Urinary bladder (tissue), 4 donors: ENCODE measurements around the gene ANKRD36B. TPM values are rescaled to one million over a fixed set of nuclear protein-coding genes. Genes with fewer than 3 reads are reported as not detected.
"Not testable (repeated sequence)": the region's sequence is repeated elsewhere in the genome, so short reads cannot be mapped to it uniquely, and the experiment has no call there.

ENCODE experiments used
- DNase-seq: peaks from one replicate; pipeline ENCODE4 v3.0.0-alpha.2; 2015; ENCODE audit errors: extremely low spot score
- H3K27ac ChIP-seq: one replicate; pipeline ENCODE4 v1.5.1; 2013; ENCODE audit warnings: low read depth, mild to moderate bottlenecking, moderate library complexity
- H3K36me3 ChIP-seq: one replicate; pipeline ENCODE4 v1.6.1; 2013; ENCODE audit warnings: mild to moderate bottlenecking, moderate library complexity; ENCODE audit not compliant: insufficient read depth
- H3K4me1 ChIP-seq: one replicate; pipeline ENCODE4 v1.6.1; 2013; ENCODE audit warnings: mild to moderate bottlenecking, moderate library complexity; ENCODE audit not compliant: insufficient read depth
- H3K4me3 ChIP-seq: one replicate; pipeline ENCODE4 v1.5.1; 2013; ENCODE audit warnings: low read depth, low read length
- WGBS: extraction: QIAGEN DNeasy Blood & Tissue Kit; methylation state at CpG from one replicate; pipeline ENCODE4 v1.1.7; 2013; 5-methylcytosine and 5-hydroxymethylcytosine counted together
- polyA plus RNA-seq: library from polyadenylated mRNA; stranded (reverse); fragments of 200-250 nt; gene quantifications from one replicate; pipeline ENCODE4 v1.2.3, GENCODE V29; 2013
- total RNA-seq: library from RNA; depleted of rRNA; stranded (reverse); fragments of >200 nt; gene quantifications from one replicate; pipeline ENCODE4 v1.2.3, GENCODE V29; 2014
- donor health status: healthy with polysubstance abuse.
- donor health status: healthy.

The ANKRD36B gene
- total and polyA plus RNA-seq, 2 donors, result 3.4 to 201 TPM

- not testable (repeated sequence) for H3K36me3 ChIP-seq, H3K4me3 ChIP-seq, H3K4me1 ChIP-seq, H3K27ac ChIP-seq, DNase-seq
- 98% methylated on average over 4 of the region's 4 CpGs for WGBS
Observed at GRCh38 chr2:97596180-97596579, 6.5 kb upstream of the ANKRD36B start.

- not testable (repeated sequence) for H3K27ac ChIP-seq, H3K4me1 ChIP-seq, DNase-seq, H3K4me3 ChIP-seq, H3K36me3 ChIP-seq
- WGBS, result 89% methylated on average over 3 of the region's 3 CpGs
Observed at GRCh38 chr2:97593520-97593919, 3.8 kb upstream of the ANKRD36B start.

- Histone ChIP-seq H3K4me3 (peak overlapping the region; percentile 26), H3K27ac (peak overlapping the region; percentile 62)
- WGBS, result 2% methylated on average over 33 of the region's 33 CpGs
- H3K4me1 ChIP-seq, H3K36me3 ChIP-seq: not testable (repeated sequence)
- peak; percentile 86 for DNase-seq
Observed at GRCh38 chr2:97590515-97591394, 1.1 kb upstream of the ANKRD36B start.

- H3K4me3 ChIP-seq, result peak overlapping the region; percentile 42
- not testable (repeated sequence) for H3K4me1 ChIP-seq, H3K36me3 ChIP-seq, DNase-seq
- peak overlapping the region; percentile 32 for H3K27ac ChIP-seq
- 1% methylated on average over 10 of the region's 14 CpGs for WGBS
Observed at GRCh38 chr2:97589257-97589597, 450 bp downstream of the ANKRD36B start.

- H3K27ac ChIP-seq, H3K36me3 ChIP-seq, H3K4me1 ChIP-seq, H3K4me3 ChIP-seq, DNase-seq: not testable (repeated sequence)
- WGBS, result 84% methylated on average over 3 of the region's 3 CpGs
Observed at GRCh38 chr2:97565674-97566073, 24.0 kb downstream of the ANKRD36B start.

- not testable (repeated sequence) for H3K4me3 ChIP-seq, DNase-seq, H3K27ac ChIP-seq, H3K4me1 ChIP-seq, H3K36me3 ChIP-seq
- WGBS, result 72% methylated on average over 3 of the region's 3 CpGs
Observed at GRCh38 chr2:97552406-97552805, 37.3 kb downstream of the ANKRD36B start.

- H3K27ac ChIP-seq, H3K4me1 ChIP-seq, H3K36me3 ChIP-seq, H3K4me3 ChIP-seq, DNase-seq: not testable (repeated sequence)
- WGBS, result no CpG with 5 or more reads among the region's 1 CpG
Observed at GRCh38 chr2:97550498-97550897, 39.2 kb downstream of the ANKRD36B start.

GRCh38 chr2:97549058-97549457 lies 40.6 kb downstream of the ANKRD36B start:
- WGBS, result 91% methylated on average over 5 of the region's 5 CpGs
- H3K27ac ChIP-seq, H3K36me3 ChIP-seq: not testable (repeated sequence)

GRCh38 chr2:97548536-97548935 lies 41.1 kb downstream of the ANKRD36B start:
- H3K4me1 ChIP-seq, H3K36me3 ChIP-seq, DNase-seq, H3K27ac ChIP-seq, H3K4me3 ChIP-seq: not testable (repeated sequence)

More at GRCh38 chr2:97549058-97549457, 40.6 kb downstream of the ANKRD36B start:
- H3K4me1 ChIP-seq, H3K4me3 ChIP-seq, DNase-seq: not testable (repeated sequence)

GRCh38 chr2:97546711-97547110 lies 43.0 kb downstream of the ANKRD36B start:
- DNase-seq, result no peak
- whole genome bisulfite sequencing, result 94% methylated on average over 2 of the region's 2 CpGs
- H3K27ac ChIP-seq, result no peak overlapping the region
- H3K36me3 ChIP-seq, result no peaks in the 10 kb centered on the region
- H3K4me1 ChIP-seq, result no peaks in the 10 kb centered on the region
- no peak overlapping the region for H3K4me3 ChIP-seq

- not testable (repeated sequence) for H3K4me1 ChIP-seq, DNase-seq, H3K36me3 ChIP-seq, H3K4me3 ChIP-seq, H3K27ac ChIP-seq
Observed at GRCh38 chr2:97544911-97545310, 44.8 kb downstream of the ANKRD36B start.

- H3K27ac ChIP-seq, H3K4me1 ChIP-seq, DNase-seq, H3K4me3 ChIP-seq, H3K36me3 ChIP-seq: not testable (repeated sequence)
- 97% methylated on average over 2 of the region's 2 CpGs for WGBS
Observed at GRCh38 chr2:97525904-97526303, 63.8 kb downstream of the ANKRD36B start.

GRCh38 chr2:97523816-97524215 lies 65.9 kb downstream of the ANKRD36B start:
- H3K4me1 ChIP-seq, H3K36me3 ChIP-seq, H3K27ac ChIP-seq, DNase-seq, H3K4me3 ChIP-seq: not testable (repeated sequence)
- WGBS, result 100% methylated on average over 1 of the region's 1 CpG

GRCh38 chr2:97522916-97523555 lies 66.6 kb downstream of the ANKRD36B start:
- H3K36me3 ChIP-seq, H3K4me1 ChIP-seq, H3K4me3 ChIP-seq, H3K27ac ChIP-seq, DNase-seq: not testable (repeated sequence)
- no CpG with 5 or more reads among the region's 2 CpGs for WGBS
